LNCaP clone FGC (cell line): ENCODE results near the gene ZNF423.

Experiments used
- DNase-seq: peaks from one replicate; pipeline ENCODE4 v3.0.0-alpha.2; 2011; ENCODE audit warnings: low read depth
- H3K4me3 ChIP-seq: 2 replicates; pipeline ENCODE4 v1.5.1; 2011; ENCODE audit warnings: mild to moderate bottlenecking, low read depth, low read length, control low read depth
- TF ChIP-seq, protein P1 (sequence below): IDR thresholded peaks from 2 replicates; pipeline ENCODE4 v1.5.1; 2012; ENCODE audit warnings: mild to moderate bottlenecking; ENCODE audit not compliant: control insufficient read depth, insufficient read depth; ENCODE audit errors: extremely low read depth

The ZNF423 gene

DNA sequence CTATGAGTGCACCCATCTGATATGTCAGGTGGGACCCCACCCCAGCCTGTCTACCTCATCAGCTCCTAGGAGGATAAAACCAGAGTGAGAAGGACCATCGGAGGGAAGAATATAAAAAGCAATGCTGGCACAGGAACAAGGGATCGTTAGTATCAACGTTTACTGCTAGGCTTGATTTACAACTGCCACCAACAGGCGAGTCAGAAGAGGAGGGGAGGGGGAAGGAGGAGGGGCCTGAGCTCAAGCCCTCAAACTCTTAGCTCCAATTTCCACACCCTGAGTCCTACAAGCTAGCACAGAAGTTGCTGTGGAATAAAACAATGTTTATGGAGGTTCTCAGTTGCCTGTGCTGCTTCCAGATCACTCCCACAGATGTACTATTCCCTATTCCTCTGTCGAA is 247.8 kb downstream of the ZNF423 start:
- TF ChIP-seq, protein P1, sequence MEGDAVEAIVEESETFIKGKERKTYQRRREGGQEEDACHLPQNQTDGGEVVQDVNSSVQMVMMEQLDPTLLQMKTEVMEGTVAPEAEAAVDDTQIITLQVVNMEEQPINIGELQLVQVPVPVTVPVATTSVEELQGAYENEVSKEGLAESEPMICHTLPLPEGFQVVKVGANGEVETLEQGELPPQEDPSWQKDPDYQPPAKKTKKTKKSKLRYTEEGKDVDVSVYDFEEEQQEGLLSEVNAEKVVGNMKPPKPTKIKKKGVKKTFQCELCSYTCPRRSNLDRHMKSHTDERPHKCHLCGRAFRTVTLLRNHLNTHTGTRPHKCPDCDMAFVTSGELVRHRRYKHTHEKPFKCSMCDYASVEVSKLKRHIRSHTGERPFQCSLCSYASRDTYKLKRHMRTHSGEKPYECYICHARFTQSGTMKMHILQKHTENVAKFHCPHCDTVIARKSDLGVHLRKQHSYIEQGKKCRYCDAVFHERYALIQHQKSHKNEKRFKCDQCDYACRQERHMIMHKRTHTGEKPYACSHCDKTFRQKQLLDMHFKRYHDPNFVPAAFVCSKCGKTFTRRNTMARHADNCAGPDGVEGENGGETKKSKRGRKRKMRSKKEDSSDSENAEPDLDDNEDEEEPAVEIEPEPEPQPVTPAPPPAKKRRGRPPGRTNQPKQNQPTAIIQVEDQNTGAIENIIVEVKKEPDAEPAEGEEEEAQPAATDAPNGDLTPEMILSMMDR, result no peak
- no peak overlapping the region for H3K4me3 ChIP-seq
- no peak for DNase-seq

DNA sequence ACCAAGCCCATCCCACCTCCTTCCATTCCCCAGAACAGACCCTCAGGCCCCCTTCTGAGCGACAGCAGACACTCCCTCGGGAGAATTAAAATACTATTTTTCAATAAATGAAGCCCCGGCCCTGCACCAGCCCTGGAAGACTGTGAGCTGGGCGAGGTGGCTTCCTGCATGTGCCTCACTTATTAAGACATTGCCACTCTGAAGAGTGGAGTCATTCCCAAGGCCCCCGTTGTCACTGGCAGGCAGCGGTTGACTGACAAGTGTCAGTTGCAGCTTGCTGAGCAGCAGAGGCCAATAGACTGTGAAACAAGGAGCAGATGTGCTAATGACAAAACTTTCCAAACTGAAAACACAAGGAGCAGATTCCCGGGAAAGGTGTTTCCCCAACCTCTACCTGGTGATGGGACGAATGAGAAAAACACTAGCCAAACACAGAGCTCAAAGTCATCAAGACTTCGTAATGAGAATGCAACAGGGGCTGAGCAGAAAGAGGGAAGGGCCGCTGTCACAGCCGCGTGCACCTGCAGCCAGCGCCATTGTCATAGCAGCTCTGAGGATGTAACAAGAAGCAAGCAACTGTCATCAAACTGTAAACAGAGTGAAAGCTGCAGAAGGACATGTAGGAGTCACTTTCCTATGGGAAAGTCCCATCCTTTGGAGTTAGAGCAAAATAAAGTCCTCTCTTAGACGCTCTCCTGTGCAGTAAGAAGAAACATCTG is 250.2 kb downstream of the ZNF423 start:
- DNase-seq, result no peak
- TF ChIP-seq, protein P1, result no peak
- H3K4me3 ChIP-seq, result no peak overlapping the region

DNA sequence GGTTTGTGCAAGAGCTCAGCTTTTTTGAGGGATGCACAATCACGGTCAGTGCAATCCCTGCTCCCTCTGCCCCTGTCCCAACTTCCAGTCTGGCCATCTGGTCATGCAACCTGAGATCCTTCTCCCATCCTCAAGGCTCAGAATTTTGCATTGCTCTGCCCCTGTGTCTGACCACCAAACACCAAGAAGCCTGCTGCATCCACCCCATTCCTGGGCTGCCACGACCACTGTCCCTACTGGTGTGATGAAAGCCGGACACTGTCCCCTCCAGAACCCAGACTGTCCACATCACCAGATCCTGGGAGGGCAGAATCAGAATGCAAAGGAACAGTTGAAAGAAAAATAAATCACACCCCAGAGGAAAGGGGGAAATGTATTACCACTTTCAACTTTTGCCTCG is 251.3 kb downstream of the ZNF423 start:
- TF ChIP-seq, protein P1, result no peak
- no peak overlapping the region for H3K4me3 ChIP-seq
- DNase-seq, result no peak

DNA sequence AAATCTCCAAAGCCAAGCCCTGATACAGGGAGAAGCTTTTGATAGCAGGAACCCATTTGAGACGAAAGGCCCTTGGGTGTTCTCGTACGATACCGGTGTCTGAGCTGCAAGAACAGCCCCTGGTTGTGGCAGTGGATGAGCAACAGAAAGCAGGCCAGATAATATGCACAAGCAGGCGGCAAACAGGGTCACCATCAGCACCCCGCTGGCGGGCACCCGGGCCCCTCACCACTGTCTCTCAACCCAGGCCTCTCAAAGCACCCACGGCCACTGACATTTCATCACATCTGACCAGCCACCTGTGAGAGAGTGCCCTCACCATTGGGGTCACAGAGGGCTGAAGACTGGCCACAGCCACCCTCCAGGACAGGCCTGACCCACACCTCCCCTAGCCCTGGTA is 252.0 kb downstream of the ZNF423 start:
- no peak overlapping the region for H3K4me3 ChIP-seq
- TF ChIP-seq, protein P1, result no peak
- no peak for DNase-seq

DNA sequence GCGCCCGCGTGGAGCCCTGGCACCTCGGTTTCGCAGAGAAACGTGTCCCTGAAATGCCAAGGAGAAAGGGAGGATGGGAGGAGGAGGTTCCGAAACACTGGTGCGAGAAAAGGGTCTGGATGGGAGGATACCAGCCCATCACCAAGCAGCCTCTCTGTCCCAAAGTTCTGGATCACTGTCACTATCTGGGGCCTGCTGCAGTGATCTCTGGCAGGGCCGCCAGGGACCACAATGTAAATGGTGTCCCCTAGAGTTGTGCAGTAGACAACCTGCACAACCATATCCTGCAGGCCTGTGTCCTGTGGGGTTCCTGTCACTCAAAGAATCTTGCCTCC is 253.0 kb downstream of the ZNF423 start:
- DNase-seq, result no peak
- H3K4me3 ChIP-seq, result no peak overlapping the region
- TF ChIP-seq, protein P1, result no peak

DNA sequence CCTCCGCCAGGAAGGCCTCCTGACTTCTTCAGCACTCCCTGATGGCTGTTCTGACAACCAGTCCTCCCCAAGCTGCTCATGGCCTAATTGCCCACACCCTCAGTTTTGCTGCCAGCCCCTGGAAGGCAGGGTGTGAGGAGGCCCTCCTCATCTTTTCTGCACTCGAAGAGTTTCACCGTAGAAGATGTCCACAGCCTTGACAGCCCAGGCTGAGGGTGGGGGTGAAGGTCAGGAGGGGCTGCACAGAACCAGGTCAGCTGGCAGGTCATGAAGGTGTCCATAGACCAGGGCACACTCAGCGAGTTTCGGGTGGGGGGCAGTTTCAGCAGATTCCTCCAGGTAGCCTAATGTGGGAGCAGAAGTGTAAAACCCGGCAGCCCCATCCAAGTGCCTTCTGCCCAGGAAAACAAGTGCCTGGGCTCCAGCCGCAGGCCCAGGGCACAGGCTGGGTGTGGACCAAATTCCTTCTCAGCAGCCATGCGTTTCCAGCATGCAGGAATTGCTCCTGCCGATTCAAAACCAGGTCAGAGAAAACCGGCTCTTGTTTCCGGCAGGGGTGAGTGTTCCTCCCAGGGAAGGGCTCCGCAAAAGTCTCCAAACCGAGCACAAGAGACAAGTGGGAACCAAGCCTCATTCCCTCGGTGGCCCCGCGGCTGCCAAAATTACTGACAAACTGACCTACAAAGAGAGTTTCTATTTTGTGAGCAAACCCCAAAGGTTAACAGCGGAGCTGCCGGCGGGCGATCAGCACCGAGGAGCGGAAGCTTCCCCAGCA is 253.5 kb downstream of the ZNF423 start:
- TF ChIP-seq, protein P1, result no peak
- no peak for DNase-seq
- H3K4me3 ChIP-seq, result no peak overlapping the region
